MM.1S (cell line): ENCODE results near the gene ITGA8.

Experiments used
- DNase-seq: peaks from one replicate; pipeline ENCODE4 v3.0.0-alpha.2; 2015
- H2AFZ ChIP-seq: fragments of 300-600 bp; sonication (generic); 2 replicates; pipeline ENCODE4 v1.6.0; 2016; ENCODE audit warnings: antibody characterized with exemption, low read length
- H3F3A ChIP-seq: fragments of 300-600 bp; sonication (generic); 2 replicates; pipeline ENCODE4 v1.6.1; 2016; ENCODE audit warnings: mild to moderate bottlenecking, antibody characterized with exemption, low read length, moderate library complexity, mixed read lengths; ENCODE audit not compliant: insufficient read depth
- H3K27ac ChIP-seq: fragments of 300-600 bp; sonication (generic); 2 replicates; pipeline ENCODE4 v1.5.1; 2016; ENCODE audit warnings: mild to moderate bottlenecking, low read length
- H3K27me3 ChIP-seq: fragments of 300-600 bp; sonication (generic); replicated peaks from 2 replicates; pipeline ENCODE4 v1.6.0; 2016; ENCODE audit warnings: low read length; ENCODE audit not compliant: insufficient read depth
- H3K36me3 ChIP-seq: fragments of 300-600 bp; sonication (generic); replicated peaks from 2 replicates; pipeline ENCODE4 v1.6.1; 2016; ENCODE audit warnings: mild to moderate bottlenecking, low read length, mixed read lengths; ENCODE audit not compliant: insufficient read depth
- H3K4me1 ChIP-seq: fragments of 300-600 bp; sonication (generic); 2 replicates; pipeline ENCODE4 v1.6.1; 2016; ENCODE audit warnings: low read length, mixed read lengths
- H3K4me2 ChIP-seq: fragments of 300-600 bp; sonication (generic); 2 replicates; pipeline ENCODE4 v1.6.0; 2016; ENCODE audit warnings: low read depth, low read length
- H3K4me3 ChIP-seq: fragments of 300-600 bp; sonication (generic); 2 replicates; pipeline ENCODE4 v1.5.1; 2016; ENCODE audit warnings: low read length, mixed read lengths
- H3K79me2 ChIP-seq: fragments of 300-600 bp; sonication (generic); 2 replicates; pipeline ENCODE4 v1.6.1; 2016; ENCODE audit warnings: mixed run types, low read length, mixed read lengths
- H3K9ac ChIP-seq: fragments of 300-600 bp; sonication (generic); 2 replicates; pipeline ENCODE4 v1.6.1; 2016; ENCODE audit warnings: low read length, mixed read lengths
- H3K9me2 ChIP-seq: fragments of 300-600 bp; sonication (generic); replicated peaks from 2 replicates; pipeline ENCODE4 v1.6.1; 2016; ENCODE audit warnings: mild to moderate bottlenecking, low read length, mixed read lengths; ENCODE audit not compliant: insufficient read depth
- H3K9me3 ChIP-seq: fragments of 300-600 bp; sonication (generic); replicated peaks from 2 replicates; pipeline ENCODE4 v1.6.1; 2016; ENCODE audit warnings: mild to moderate bottlenecking, low read length, mixed read lengths; ENCODE audit not compliant: insufficient read depth
- H4K20me1 ChIP-seq: fragments of 300-600 bp; sonication (generic); 2 replicates; pipeline ENCODE4 v1.6.1; 2016; ENCODE audit warnings: mild to moderate bottlenecking, low read length, moderate library complexity, mixed read lengths; ENCODE audit not compliant: insufficient read depth
- CTCF ChIP-seq: fragments of 300-600 bp; sonication (generic); IDR thresholded peaks from 2 replicates; pipeline ENCODE4 v1.5.1; 2016; ENCODE audit warnings: antibody characterized with exemption, low read length, mixed read lengths
- EZH2 ChIP-seq: fragments of 300-600 bp; sonication (generic); optimal IDR thresholded peaks from 2 replicates; pipeline ENCODE3; 2017; ENCODE audit warnings: low read depth, mild to moderate bottlenecking, antibody characterized with exemption, low read length, mixed read lengths
- EZH2phosphoT487 ChIP-seq: fragments of 300-600 bp; sonication (generic); IDR thresholded peaks from 2 replicates; pipeline ENCODE4 v1.6.1; 2018; ENCODE audit warnings: antibody characterized with exemption, low read length

ITGA8 gene

GRCh38 chr10:15760681-15761080 is 41.0 kb upstream of the ITGA8 start:
- H3K79me2 ChIP-seq: no peaks in the 10 kb centered on the region
- H4K20me1 ChIP-seq: no peaks in the 10 kb centered on the region
- no peaks in the 10 kb centered on the region for H3K36me3 ChIP-seq
- H3K9me3 ChIP-seq: no peaks in the 10 kb centered on the region
- no peak for TF ChIP-seq EZH2
- no peak for TF ChIP-seq CTCF
- TF ChIP-seq EZH2phosphoT487: no peak
- H3K9ac ChIP-seq: no peak overlapping the region
- no peaks in the 10 kb centered on the region for H3K27me3 ChIP-seq
- H3K9me2 ChIP-seq: no peaks in the 10 kb centered on the region
- H3K27ac ChIP-seq: no peak overlapping the region
- no peak overlapping the region for H3K4me2 ChIP-seq
- H2AFZ ChIP-seq: no peak overlapping the region
- no peak overlapping the region for H3K4me3 ChIP-seq
- no peaks in the 10 kb centered on the region for H3K4me1 ChIP-seq
- H3F3A ChIP-seq: no peaks in the 10 kb centered on the region
- DNase-seq: no peak

GRCh38 chr10:15759265-15759664 is 39.5 kb upstream of the ITGA8 start:
- no peak for DNase-seq
- H3K79me2 ChIP-seq: no peaks in the 10 kb centered on the region
- H3K9me3 ChIP-seq: no peaks in the 10 kb centered on the region
- no peak overlapping the region for H3K4me2 ChIP-seq
- H2AFZ ChIP-seq: no peak overlapping the region
- H3K27ac ChIP-seq: no peak overlapping the region
- H3F3A ChIP-seq: no peaks in the 10 kb centered on the region
- no peaks in the 10 kb centered on the region for H4K20me1 ChIP-seq
- H3K36me3 ChIP-seq: no peaks in the 10 kb centered on the region
- H3K9ac ChIP-seq: no peak overlapping the region
- H3K27me3 ChIP-seq: no peaks in the 10 kb centered on the region
- H3K4me3 ChIP-seq: no peak overlapping the region
- TF ChIP-seq EZH2: no peak
- TF ChIP-seq CTCF: no peak
- TF ChIP-seq EZH2phosphoT487: no peak
- no peaks in the 10 kb centered on the region for H3K9me2 ChIP-seq
- H3K4me1 ChIP-seq: no peaks in the 10 kb centered on the region

GRCh38 chr10:15758618-15759017 is 38.9 kb upstream of the ITGA8 start:
- Histone ChIP-seq H3K27ac (no peak overlapping the region), H3K9me2 (no peaks in the 10 kb centered on the region), H3K4me1 (no peaks in the 10 kb centered on the region), H3K27me3 (no peaks in the 10 kb centered on the region), H4K20me1 (no peaks in the 10 kb centered on the region), H3K4me2 (no peak overlapping the region), H2AFZ (no peak overlapping the region), H3K79me2 (no peaks in the 10 kb centered on the region), H3K9me3 (no peaks in the 10 kb centered on the region), H3F3A (no peaks in the 10 kb centered on the region), H3K4me3 (no peak overlapping the region), H3K9ac (no peak overlapping the region), H3K36me3 (no peaks in the 10 kb centered on the region)
- TF ChIP-seq EZH2: no peak
- no peak for TF ChIP-seq EZH2phosphoT487
- TF ChIP-seq CTCF: no peak
- DNase-seq: no peak
